DMS 273 (cell line): ENCODE measurements around the gene PAK1.

Experiments used
- DNase-seq: peaks from one replicate; lab custom pipeline; 2025; ENCODE audit not compliant: unreplicated experiment; lab: John Stamatoyannopoulos, UW

Gene PAK1

GRCh38 chr11:77438487-77438886 lies 35.4 kb downstream of the PAK1 start:
- DNase-seq, result no peak

- DNase-seq, result no peak
Measured at GRCh38 chr11:77436969-77437368, 36.9 kb downstream of the PAK1 start.

GRCh38 chr11:77436506-77436905 lies 37.4 kb downstream of the PAK1 start:
- DNase-seq, result peak; percentile 10

- DNase-seq, result no peak
Measured at GRCh38 chr11:77435972-77436371, 37.9 kb downstream of the PAK1 start.

- no peak for DNase-seq
Measured at GRCh38 chr11:77431813-77432212, 42.1 kb downstream of the PAK1 start.

- no peak for DNase-seq
Measured at GRCh38 chr11:77428598-77428997, 45.3 kb downstream of the PAK1 start.

- no peak for DNase-seq
Measured at GRCh38 chr11:77425346-77425745, 48.5 kb downstream of the PAK1 start.

GRCh38 chr11:77424644-77425043 lies 49.2 kb downstream of the PAK1 start:
- DNase-seq, result no peak

GRCh38 chr11:77423624-77424023 lies 50.3 kb downstream of the PAK1 start:
- DNase-seq, result no peak

GRCh38 chr11:77422687-77423086 lies 51.2 kb downstream of the PAK1 start:
- DNase-seq, result no peak

- no peak for DNase-seq
Measured at GRCh38 chr11:77421041-77421723, 52.7 kb downstream of the PAK1 start.

- DNase-seq, result peak; percentile 32
Measured at GRCh38 chr11:77418971-77419597, 54.8 kb downstream of the PAK1 start.

GRCh38 chr11:77418155-77418970 lies 55.5 kb downstream of the PAK1 start:
- DNase-seq, result peak; percentile 8

- no peak for DNase-seq
Measured at GRCh38 chr11:77416357-77416756, 57.5 kb downstream of the PAK1 start.

- no peak for DNase-seq
Measured at GRCh38 chr11:77413850-77414460, 59.9 kb downstream of the PAK1 start.

- no peak for DNase-seq
Measured at GRCh38 chr11:77412814-77413213, 61.1 kb downstream of the PAK1 start.

GRCh38 chr11:77411717-77412441 lies 62.0 kb downstream of the PAK1 start:
- DNase-seq, result peak; percentile 88

GRCh38 chr11:77411137-77411707 lies 62.7 kb downstream of the PAK1 start:
- peak; percentile 24 for DNase-seq

GRCh38 chr11:77410076-77410827 lies 63.6 kb downstream of the PAK1 start:
- DNase-seq, result no peak

GRCh38 chr11:77409046-77409445 lies 64.8 kb downstream of the PAK1 start:
- no peak for DNase-seq
